Measurements from ENCODE around the gene GTSE1.

DNA sequence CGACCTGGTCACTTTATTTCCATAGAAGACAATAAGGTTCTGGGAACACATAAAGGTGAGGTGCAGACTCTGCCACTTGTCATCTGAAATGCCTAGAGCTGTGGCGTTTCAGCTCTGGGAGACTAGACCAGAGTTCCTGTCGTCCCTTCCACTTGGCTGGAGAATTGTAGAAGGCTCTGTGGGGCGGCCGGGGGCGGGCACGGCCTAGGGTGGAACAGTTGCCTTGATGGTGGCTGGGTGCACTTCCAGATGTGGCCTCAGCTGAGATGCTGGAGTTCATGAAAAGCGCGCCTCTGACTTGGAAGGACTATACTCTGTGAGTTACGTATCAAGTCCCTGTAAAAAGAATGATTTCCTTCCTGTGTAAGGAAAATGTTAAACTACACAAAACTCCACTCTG lies 55.6 kb downstream of the GTSE1 start:
- TF ChIP-seq POLR2A (IDR thresholded peaks at IDR 0.05; ENCODE audit: low read depth, low read length) (no peak), TAF1 (IDR thresholded peaks at IDR 0.05; ENCODE audit: low read depth, low read length) (no peak), POLR2AphosphoS5 (IDR thresholded peaks at IDR 0.05; ENCODE audit: low read depth, low read length) (no peak), PAX5 (IDR thresholded peaks at IDR 0.05; ENCODE audit: insufficient read depth, low read length, severe bottlenecking) (no peak)
